NB4 (cell line): ENCODE data around the gene RPP21.

Experiments
- MYC ChIP-seq: IDR thresholded peaks from 2 replicates; pipeline ENCODE4 v1.6.1; 2011; ENCODE audit warnings: low read depth, low read length
- POLR2A ChIP-seq: IDR thresholded peaks from 2 replicates; pipeline ENCODE4 v1.6.1; 2011; ENCODE audit warnings: mild to moderate bottlenecking; ENCODE audit not compliant: insufficient read length; ENCODE audit errors: extremely low read depth
- TF ChIP-seq, protein P1 (sequence below): IDR thresholded peaks from one replicate; pipeline ENCODE4 v1.5.1; 2012; ENCODE audit warnings: low read depth, low read length
- TF ChIP-seq, protein P2 (sequence below): IDR thresholded peaks from 2 replicates; pipeline ENCODE4 v1.6.1; 2011; ENCODE audit warnings: low read depth, low read length

DNA sequence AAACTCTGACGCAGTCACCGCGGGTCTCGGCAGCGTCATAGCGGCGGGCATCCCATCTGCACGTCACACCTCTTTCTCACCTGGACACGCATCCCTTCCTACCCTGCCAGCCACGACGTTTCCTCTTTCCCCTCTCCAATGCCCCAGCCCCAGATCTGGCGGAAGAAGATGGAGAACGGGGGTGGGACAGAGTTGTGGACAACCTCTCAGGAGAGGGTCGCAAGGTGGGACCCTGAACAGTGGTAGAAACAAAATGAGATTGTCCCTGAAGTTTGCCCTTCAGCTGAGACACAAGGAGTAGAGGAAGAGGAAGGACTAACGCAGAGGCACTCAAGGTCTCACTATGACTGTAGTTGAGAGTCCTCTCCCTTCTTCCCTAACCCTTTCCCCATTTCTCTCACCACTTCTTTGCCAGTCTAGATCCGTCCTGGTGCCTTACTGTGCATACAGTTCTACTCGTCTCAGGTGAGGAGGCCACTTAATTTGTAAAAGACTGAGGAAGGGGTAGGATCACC lies 17.7 kb upstream of the RPP21 start:
- TF ChIP-seq POLR2A (no peak), MYC (no peak)
- TF ChIP-seq, protein P1, sequence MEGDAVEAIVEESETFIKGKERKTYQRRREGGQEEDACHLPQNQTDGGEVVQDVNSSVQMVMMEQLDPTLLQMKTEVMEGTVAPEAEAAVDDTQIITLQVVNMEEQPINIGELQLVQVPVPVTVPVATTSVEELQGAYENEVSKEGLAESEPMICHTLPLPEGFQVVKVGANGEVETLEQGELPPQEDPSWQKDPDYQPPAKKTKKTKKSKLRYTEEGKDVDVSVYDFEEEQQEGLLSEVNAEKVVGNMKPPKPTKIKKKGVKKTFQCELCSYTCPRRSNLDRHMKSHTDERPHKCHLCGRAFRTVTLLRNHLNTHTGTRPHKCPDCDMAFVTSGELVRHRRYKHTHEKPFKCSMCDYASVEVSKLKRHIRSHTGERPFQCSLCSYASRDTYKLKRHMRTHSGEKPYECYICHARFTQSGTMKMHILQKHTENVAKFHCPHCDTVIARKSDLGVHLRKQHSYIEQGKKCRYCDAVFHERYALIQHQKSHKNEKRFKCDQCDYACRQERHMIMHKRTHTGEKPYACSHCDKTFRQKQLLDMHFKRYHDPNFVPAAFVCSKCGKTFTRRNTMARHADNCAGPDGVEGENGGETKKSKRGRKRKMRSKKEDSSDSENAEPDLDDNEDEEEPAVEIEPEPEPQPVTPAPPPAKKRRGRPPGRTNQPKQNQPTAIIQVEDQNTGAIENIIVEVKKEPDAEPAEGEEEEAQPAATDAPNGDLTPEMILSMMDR, result no peak
- TF ChIP-seq, protein P2, sequence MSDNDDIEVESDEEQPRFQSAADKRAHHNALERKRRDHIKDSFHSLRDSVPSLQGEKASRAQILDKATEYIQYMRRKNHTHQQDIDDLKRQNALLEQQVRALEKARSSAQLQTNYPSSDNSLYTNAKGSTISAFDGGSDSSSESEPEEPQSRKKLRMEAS, result no peak
